HG03175 (cell line): ENCODE measurements around the gene ZMIZ1.
"Not testable (repeated sequence)": the region's sequence is repeated elsewhere in the genome, so short reads cannot be mapped to it uniquely, and the experiment has no call there.

Source experiments
- ATAC-seq: cut with Tn5 transposase; IDR thresholded peaks from one replicate; pipeline ENCODE4 v1.9.1; 2021; ENCODE audit warnings: mild to moderate bottlenecking, moderate library complexity; ENCODE audit not compliant: unreplicated experiment

The ZMIZ1 gene

GRCh38 chr10:79029478-79030390 lies 39.0 kb upstream of the ZMIZ1 start:
- no peak for ATAC-seq

- no peak for ATAC-seq
Measured at GRCh38 chr10:79030705-79031104, 38.1 kb upstream of the ZMIZ1 start.

- no peak for ATAC-seq
Measured at GRCh38 chr10:79031723-79032122, 37.0 kb upstream of the ZMIZ1 start.

- no peak for ATAC-seq
Measured at GRCh38 chr10:79034271-79034876, 34.4 kb upstream of the ZMIZ1 start.

- not testable (repeated sequence) for ATAC-seq
Measured at GRCh38 chr10:79036416-79036815, 32.4 kb upstream of the ZMIZ1 start.

- ATAC-seq, result no peak
Measured at GRCh38 chr10:79038104-79038840, 30.5 kb upstream of the ZMIZ1 start.

GRCh38 chr10:79038841-79039201 lies 29.9 kb upstream of the ZMIZ1 start:
- no peak for ATAC-seq

- ATAC-seq, result no peak
Measured at GRCh38 chr10:79042639-79043411, 25.9 kb upstream of the ZMIZ1 start.

- no peak for ATAC-seq
Measured at GRCh38 chr10:79044036-79044632, 24.6 kb upstream of the ZMIZ1 start.

- ATAC-seq, result no peak
Measured at GRCh38 chr10:79044846-79045245, 23.9 kb upstream of the ZMIZ1 start.

GRCh38 chr10:79045566-79046175 lies 23.1 kb upstream of the ZMIZ1 start:
- ATAC-seq, result no peak

- ATAC-seq, result no peak
Measured at GRCh38 chr10:79046326-79046725, 22.4 kb upstream of the ZMIZ1 start.

GRCh38 chr10:79046741-79047583 lies 21.8 kb upstream of the ZMIZ1 start:
- ATAC-seq, result no peak

- ATAC-seq, result no peak
Measured at GRCh38 chr10:79047584-79047874, 21.2 kb upstream of the ZMIZ1 start.

GRCh38 chr10:79047875-79048638 lies 20.7 kb upstream of the ZMIZ1 start:
- no peak for ATAC-seq

GRCh38 chr10:79048639-79049550 lies 19.9 kb upstream of the ZMIZ1 start:
- ATAC-seq, result no peak
